Stomach (tissue), 9 donors: ENCODE measurements around the gene CCL7. TPM values are rescaled to one million over a fixed set of nuclear protein-coding genes. Genes with fewer than 3 reads are reported as not detected.

Experiments used
- DNase-seq, 2 donors: peaks; one replicate each; pipeline versions ENCODE4 v3.0.0 to v3.0.0-alpha.2; 2013 to 2019
- H3K27ac ChIP-seq, 5 donors: fragments of 200-600 bp in 4 of 5; sonication (generic) in 4 of 5; one replicate each; pipeline ENCODE4 v1.5.1; 2013 to 2019; ENCODE audit warnings: mild to moderate bottlenecking in 1 of 5, moderate library complexity in 1 of 5
- H3K27me3 ChIP-seq, 3 donors: fragments of 200-600 bp; sonication (generic); one replicate each; pipeline ENCODE4 v1.5.1; 2017 to 2019; ENCODE audit warnings: mixed run types in 1 of 3
- H3K36me3 ChIP-seq, 4 donors: fragments of 200-600 bp; sonication (generic); 1 replicate in 3 of 4; 2 replicates in 1 of 4; pipeline ENCODE4 v1.5.1; 2016 to 2019
- H3K4me1 ChIP-seq, 4 donors: fragments of 200-600 bp; sonication (generic); one replicate each; pipeline ENCODE4 v1.5.1; 2016 to 2019
- H3K4me3 ChIP-seq, 4 donors: fragments of 200-600 bp; sonication (generic) in 3 of 4; one replicate each; pipeline ENCODE4 v1.5.1; 2016 to 2019; ENCODE audit warnings: mild to moderate bottlenecking in 1 of 4
- H3K9me3 ChIP-seq, 4 donors: fragments of 200-600 bp; sonication (generic); one replicate each; pipeline ENCODE4 v1.5.1; 2016 to 2019
- CTCF ChIP-seq, 7 experiments: fragments of 450-650 bp in 4 of 7; fragments of 200-600 bp in 3 of 7; sonication (generic) in 3 of 7; IDR thresholded peaks; one replicate each; pipeline ENCODE4 v1.5.1; 2016 to 2019; ENCODE audit warnings: antibody characterized with exemption in 7 of 7, control low read depth in 2 of 7, mild to moderate bottlenecking in 1 of 7
- EP300 ChIP-seq: sonication (generic); formaldehyde crosslinking; IDR thresholded peaks from one replicate; pipeline ENCODE4 v1.6.1; 2017; ENCODE audit warnings: antibody characterized with exemption
- POLR2A ChIP-seq, 4 donors: fragments of 450-650 bp; IDR thresholded peaks; one replicate each; pipeline ENCODE4 v1.6.1; 2016; ENCODE audit warnings: antibody characterized with exemption in 4 of 4, control low read depth in 2 of 4, mild to moderate bottlenecking in 1 of 4, moderate library complexity in 1 of 4
- POLR2AphosphoS5 ChIP-seq, 3 donors: sonication (generic); formaldehyde crosslinking; IDR thresholded peaks; one replicate each; pipeline ENCODE4 v1.6.1; 2016; ENCODE audit warnings: antibody characterized with exemption in 3 of 3
- WGBS, 5 donors: extraction: QIAGEN DNeasy Blood & Tissue Kit in 3 of 5; methylation state at CpG; one replicate each; pipeline versions ENCODE4 v1.1.5 to v1.1.7; 2013 to 2018; 5-methylcytosine and 5-hydroxymethylcytosine counted together
- intact Hi-C: fragments of 100-400 bp; cut with DNase I; formaldehyde crosslinking; loops from one replicate; pipeline ENCODE4 v1.15.1; 2023; ENCODE audit warnings: low total_unique reads
- polyA plus RNA-seq, 3 donors: library from polyadenylated mRNA; stranded (reverse); fragments of 200-250 nt; gene quantifications; one replicate each; pipeline ENCODE4 v1.2.3, GENCODE V29; 2013
- total RNA-seq, 5 donors: library from RNA; depleted of rRNA; stranded (reverse); fragments of >200 nt; gene quantifications; one replicate each; pipeline versions ENCODE4 v1.1.0 to v1.2.3, GENCODE V29; 2014 to 2016
- donor health status: healthy with polysubstance abuse.
- donor health status: Bipolar disorder and iron deficiency.
- donor health status: healthy.

The CCL7 gene
- total and polyA plus RNA-seq, 8 donors, result not detected

GRCh38 chr17:34290586-34290985, 20.6 kb downstream of the CCL7 start:
- Histone ChIP-seq H3K27me3 (no peaks in the 10 kb centered on the region), H3K36me3 (no peaks in the 10 kb centered on the region), H3K4me3 (no peak overlapping the region), H3K9me3 (no peaks in the 10 kb centered on the region), H3K27ac (no peak overlapping the region), H3K4me1 (no peaks in the 10 kb centered on the region)
- 64 to 72% (median 66%) methylated on average over 4 of the region's 4 CpGs for WGBS, 5 donors
- intact Hi-C loops, result no loop called here
- DNase-seq, result no peak
- no peak for TF ChIP-seq POLR2AphosphoS5 (IDR thresholded peaks at IDR 0.05)
- TF ChIP-seq EP300, result no peak
- TF ChIP-seq POLR2A (IDR thresholded peaks at IDR 0.05), result no peak
- TF ChIP-seq CTCF (IDR thresholded peaks at IDR 0.05), result no peak

DNA sequence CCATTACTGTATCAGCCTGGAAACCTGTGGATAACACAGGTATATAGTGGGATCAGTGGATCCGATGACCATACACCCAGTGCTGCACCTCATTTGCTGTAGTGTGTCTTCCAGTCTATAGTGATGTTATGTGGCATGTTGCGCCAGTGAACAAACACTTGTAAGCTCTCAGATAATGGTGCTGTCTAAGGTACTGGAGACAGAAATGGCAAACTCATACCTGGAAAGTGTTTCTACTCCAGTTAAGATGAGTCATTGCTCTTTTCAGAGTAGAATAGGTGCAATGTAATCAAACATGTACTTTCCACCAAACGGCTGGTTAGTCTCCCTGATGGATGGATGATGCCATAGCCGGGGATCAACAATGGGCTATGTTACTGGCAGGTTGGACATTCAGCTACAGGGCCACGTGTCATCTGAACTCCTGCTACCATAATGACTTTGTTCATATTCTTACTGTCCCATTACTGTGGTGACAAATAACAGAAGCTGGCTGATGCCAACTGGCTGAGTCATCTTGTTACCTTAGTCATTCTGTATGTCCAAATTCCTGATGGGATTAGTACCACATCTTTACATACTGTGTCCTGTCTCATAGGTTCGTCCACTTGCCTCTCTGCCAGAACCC, 21.8 kb downstream of the CCL7 start:
- TF ChIP-seq POLR2AphosphoS5 (IDR thresholded peaks at IDR 0.05) (no peak), EP300 (no peak), CTCF (IDR thresholded peaks at IDR 0.05) (no peak), POLR2A (IDR thresholded peaks at IDR 0.05) (no peak)
- intact Hi-C loops, result no loop called here
- Histone ChIP-seq H3K36me3 (no peaks in the 10 kb centered on the region), H3K4me3 (no peak overlapping the region), H3K4me1 (no peaks in the 10 kb centered on the region), H3K9me3 (no peaks in the 10 kb centered on the region), H3K27me3 (no peaks in the 10 kb centered on the region), H3K27ac (no peak overlapping the region)
- no peak for DNase-seq
- WGBS, 5 donors, result 82 to 87% (median 85%) methylated on average over 6 of the region's 6 CpGs

DNA sequence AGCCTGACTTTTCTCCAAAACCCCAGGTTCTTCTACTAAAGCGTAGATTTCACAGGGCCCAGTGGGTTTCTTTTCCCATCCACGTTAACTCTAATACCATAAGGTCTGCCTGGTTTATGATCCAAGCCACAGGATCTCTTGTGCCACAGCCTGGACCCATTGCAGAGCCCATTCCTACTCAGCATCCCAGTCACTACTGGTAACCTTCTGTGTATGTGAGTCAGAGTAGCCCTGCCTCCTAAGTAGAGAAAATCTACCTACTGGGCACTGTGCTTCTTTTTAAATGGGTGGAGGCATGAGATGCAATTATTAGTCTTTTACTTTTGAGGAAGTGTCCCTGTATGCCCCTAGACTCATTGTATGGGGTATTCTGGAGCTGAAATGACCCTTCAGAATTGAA, 29.0 kb downstream of the CCL7 start:
- H3K4me1 ChIP-seq, result peaks cover 0 to 4% (median 0%) of the 10 kb centered on the region in 4 donors
- intact Hi-C loops, result no loop called here
- TF ChIP-seq CTCF (IDR thresholded peaks at IDR 0.05) (no peak), POLR2A (IDR thresholded peaks at IDR 0.05) (no peak), EP300 (no peak), POLR2AphosphoS5 (IDR thresholded peaks at IDR 0.05) (no peak)

GRCh38 chr17:34299956-34300577, 30.0 kb downstream of the CCL7 start:
- Histone ChIP-seq H3K4me1 (peaks cover 0 to 4% (median 0%) of the 10 kb centered on the region in 4 donors), H3K27me3 (peaks cover 0 to 13% (median 0%) of the 10 kb centered on the region in 3 donors), H3K4me3 (no peak overlapping the region), H3K27ac (peak overlapping the region in 1 of 5 donors; percentile 59), H3K9me3 (no peaks in the 10 kb centered on the region), H3K36me3 (no peaks in the 10 kb centered on the region)
- no peak for TF ChIP-seq POLR2AphosphoS5 (IDR thresholded peaks at IDR 0.05)
- no peak for TF ChIP-seq EP300
- TF ChIP-seq CTCF (IDR thresholded peaks at IDR 0.05), result no peak
- TF ChIP-seq POLR2A (IDR thresholded peaks at IDR 0.05), result no peak
- WGBS, 5 donors, result 58 to 68% (median 61%) methylated on average over 3 of the region's 3 CpGs
- no peak for DNase-seq
- intact Hi-C loops, result no loop called here

More for the DNA sequence above, 29.0 kb downstream of the CCL7 start:
- WGBS, 5 donors, result 77 to 93% (median 85%) methylated on average over 2 of the region's 2 CpGs
- Histone ChIP-seq H3K36me3 (no peaks in the 10 kb centered on the region), H3K27me3 (peaks cover 0 to 13% (median 0%) of the 10 kb centered on the region in 3 donors), H3K4me3 (no peak overlapping the region), H3K27ac (no peak overlapping the region), H3K9me3 (no peaks in the 10 kb centered on the region)
- no peak for DNase-seq
